ENCODE results near the gene ID3.

GRCh38 chr1:23548704-23549143, 10.6 kb downstream of the ID3 start:
- TF ChIP-seq EZH2 (IDR thresholded peaks at IDR 0.05; ENCODE audit: insufficient read depth, poor library complexity, severe bottlenecking): no peak
- no peak for TF ChIP-seq EZH2phosphoT487 (IDR thresholded peaks at IDR 0.05; ENCODE audit: insufficient read depth, low read depth)
